Islet of Langerhans (tissue), 1 donor: ENCODE results near the gene SLC7A7.
"Not testable (repeated sequence)": the region's sequence is repeated elsewhere in the genome, so short reads cannot be mapped to it uniquely, and the experiment has no call there.

Experiments used
- FAIRE-seq: peaks from one replicate; lab custom pipeline; 2011; peaks lifted over from hg19 to GRCh38; lab: Jason Lieb, UNC

Gene SLC7A7

DNA sequence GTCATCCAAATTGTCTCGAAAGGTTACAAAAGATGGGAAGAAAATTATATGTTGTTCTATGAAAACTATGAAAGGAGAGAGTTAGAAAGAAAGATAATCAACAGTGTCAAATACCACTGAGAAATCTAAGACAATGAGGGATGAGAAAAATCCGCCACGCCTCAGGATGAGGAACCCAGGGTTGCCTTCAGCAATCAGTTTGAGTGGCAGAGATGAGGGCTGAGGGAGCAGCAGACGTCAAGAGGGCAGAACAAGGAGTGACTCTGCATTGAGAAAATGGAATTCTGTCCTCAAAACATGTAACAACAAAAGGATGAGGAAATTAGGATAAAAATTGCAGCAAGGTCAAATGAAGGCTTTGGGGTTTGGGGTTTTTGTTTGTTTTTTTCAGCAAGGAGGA lies 67.0 kb downstream of the SLC7A7 start:
- FAIRE-seq = no peak

DNA sequence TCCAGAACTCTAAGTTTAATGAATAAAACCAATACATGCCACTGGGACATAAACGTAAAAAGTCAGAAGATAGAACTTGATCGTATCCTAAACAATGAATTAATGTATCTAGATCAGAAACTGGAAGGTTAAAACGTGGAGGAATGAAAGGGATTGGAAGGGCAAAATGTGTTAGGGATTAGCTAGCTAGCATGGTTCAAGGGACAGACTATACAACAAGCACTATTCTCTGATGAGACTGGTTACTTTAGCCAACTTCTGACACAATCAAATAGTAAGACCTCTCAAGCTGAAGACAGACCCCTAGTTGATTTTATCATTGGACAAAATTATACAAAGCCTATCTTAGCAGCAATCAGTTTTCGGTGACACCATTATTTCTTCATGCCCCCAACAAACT lies 67.5 kb downstream of the SLC7A7 start:
- no peak for FAIRE-seq

DNA sequence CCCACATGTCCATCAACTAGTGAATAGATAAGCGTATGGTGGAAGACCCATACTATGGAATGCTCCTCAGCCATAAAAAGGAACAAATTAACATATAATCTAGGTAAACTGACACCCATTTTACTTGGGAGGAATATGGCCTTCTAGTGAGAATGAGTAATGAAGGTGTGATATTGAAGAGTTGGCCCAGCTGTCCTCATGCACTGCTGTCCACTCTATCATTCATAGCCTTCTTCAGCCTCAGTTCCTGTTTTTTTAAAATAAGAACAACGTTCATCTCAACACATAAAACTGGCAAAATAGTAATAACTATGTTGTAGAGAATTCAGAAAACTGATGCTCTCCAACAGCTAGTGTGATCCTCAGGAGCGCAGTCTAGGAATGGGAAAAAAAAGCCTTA lies 75.2 kb downstream of the SLC7A7 start:
- no peak for FAIRE-seq

DNA sequence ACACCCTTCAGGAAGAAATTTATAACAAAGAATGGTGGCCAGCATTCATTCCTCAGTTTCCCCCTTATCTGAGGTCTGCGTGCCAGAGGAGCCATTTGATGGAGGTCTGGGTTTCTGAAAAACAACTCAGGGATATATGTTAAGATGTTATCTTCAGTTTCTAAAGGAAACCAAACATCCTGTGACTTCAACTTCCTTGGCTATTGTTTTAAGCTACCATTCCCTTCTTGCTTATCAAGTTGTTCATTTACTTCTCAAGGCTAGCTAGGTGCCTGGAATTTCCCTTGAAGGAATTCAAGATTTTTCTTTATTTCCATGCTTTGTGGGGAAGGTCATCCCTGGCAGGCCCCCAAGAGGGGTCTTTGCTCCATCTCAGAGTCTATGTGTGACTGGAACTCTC lies 75.8 kb downstream of the SLC7A7 start:
- no peak for FAIRE-seq

DNA sequence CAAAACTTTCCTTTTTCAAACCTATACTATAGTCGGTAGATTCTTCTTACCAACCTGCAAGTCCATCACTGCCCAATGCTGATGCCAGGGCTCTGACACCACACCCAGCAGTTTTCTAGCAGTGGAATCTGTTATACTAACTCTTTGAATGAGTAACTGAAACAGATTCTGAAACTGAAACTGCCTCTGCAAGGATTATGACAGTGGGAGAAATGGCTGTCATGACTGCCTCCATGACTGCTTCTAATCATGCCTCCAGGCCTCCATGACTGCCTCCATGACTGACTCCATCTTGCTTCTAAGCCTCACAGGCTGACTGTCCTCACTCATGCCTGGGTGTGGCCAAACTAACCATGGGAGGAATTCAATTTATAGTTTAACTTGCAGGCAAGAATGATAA lies 78.2 kb downstream of the SLC7A7 start:
- no peak for FAIRE-seq

DNA sequence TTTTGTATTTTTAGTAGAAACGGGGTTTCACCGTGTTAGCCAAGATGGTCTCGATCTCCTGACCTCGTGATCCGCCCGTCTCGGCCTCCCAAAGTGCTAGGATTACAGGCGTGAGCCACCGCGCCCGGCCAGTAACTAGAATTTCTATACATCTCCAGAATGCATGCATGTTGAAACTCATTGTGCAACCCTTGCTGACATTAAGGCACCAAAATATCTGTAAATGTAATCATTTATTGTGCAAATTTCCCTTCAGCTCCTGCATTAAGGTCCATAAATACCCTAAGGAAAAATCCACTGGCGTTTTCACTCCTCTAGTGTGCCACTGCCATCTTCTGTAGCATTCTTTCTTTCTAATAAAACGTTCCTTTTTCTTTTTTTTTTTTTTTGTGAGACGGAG lies 78.9 kb downstream of the SLC7A7 start:
- FAIRE-seq = not testable (repeated sequence)

DNA sequence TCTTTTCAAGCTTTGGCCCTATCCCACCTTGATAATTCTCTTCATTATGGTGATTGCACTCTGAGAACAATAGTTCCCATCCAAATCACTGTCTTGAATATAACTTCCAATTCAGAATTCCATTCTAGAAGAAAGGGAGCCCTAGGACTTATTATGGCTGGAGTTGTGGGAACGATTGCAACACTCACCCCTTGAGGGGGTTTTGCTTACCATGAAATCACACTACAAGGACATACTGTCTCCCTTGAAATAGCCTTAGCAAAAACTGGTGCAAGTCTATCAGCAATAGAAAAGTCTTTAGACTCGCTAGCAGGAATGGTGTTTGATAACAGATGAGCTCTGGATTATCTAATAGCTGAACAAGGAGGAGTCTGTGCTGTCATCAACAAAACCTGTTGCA lies 80.1 kb downstream of the SLC7A7 start:
- no peak for FAIRE-seq

DNA sequence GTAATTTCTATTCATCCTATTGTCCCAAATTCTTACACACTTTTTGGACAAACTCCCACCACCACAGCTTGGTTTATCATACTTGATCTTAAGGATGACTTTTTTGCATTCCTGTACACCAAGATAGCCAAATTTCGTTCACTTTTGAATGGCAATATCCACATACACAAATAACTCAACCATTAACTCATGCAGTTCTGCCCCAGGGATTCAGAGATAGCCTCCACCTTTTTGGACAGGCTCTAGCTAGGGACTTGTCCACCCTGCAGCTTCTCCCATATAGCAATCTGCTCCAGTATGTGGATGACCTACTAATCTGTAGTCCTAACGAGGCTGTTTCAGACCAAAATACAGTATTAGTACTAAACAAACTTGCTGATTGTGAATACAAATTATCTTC lies 81.4 kb downstream of the SLC7A7 start:
- FAIRE-seq = no peak

DNA sequence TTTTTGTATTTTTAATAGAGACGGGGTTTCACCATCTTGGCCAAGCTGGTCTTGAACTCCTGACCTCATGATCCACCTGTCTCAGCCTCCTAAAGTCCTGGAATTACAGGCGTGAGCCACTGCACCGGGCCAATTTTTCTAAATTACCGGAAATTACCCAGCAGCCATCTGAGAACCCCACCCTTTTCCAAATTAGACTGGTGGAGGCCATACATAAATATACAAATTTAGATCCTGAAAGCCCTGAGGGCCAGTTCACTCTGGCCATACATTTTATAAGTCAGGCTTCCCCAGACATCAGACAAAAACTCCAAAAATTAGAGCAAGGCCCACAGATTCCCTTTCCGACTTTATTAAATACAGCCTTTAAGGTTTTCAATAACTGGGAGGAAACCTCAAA lies 83.2 kb downstream of the SLC7A7 start:
- not testable (repeated sequence) for FAIRE-seq

DNA sequence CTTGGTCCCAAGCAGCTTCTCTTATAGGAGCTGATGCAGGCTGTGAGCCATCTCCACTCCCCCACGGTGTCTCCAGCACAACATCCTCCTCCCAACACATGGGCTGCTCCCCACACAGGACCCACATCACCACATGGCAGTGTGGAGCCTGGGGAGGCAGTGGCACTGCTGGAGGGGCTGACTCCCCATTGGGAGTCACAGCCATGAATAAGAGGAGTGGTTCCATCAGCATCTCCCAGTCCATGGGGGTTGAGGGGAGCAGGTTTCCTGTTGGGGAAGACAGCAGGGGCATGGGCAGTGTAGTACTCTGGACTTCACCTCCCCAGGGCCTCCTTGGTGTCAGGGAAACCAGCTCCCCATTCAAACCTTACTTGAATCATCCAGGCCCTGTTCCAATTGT lies 89.2 kb downstream of the SLC7A7 start:
- no peak for FAIRE-seq

DNA sequence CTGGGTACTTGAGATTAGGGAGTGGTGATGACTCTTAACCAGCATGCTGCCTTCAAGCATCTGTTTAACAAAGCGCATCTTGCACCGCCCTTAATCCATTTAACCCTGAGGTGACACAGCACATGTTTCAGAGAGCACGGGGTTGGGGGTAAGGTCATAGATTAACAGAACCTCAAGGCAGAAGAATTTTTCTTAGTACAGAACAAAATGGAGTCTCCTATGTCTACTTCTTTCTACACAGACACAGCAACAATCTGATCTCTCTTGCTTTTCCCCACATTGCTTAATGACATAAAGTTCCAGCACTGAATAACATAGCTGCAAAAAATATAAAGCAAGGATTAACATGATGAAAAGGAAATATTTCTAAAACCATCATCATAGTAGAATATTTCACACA lies 89.9 kb downstream of the SLC7A7 start:
- not testable (repeated sequence) for FAIRE-seq

DNA sequence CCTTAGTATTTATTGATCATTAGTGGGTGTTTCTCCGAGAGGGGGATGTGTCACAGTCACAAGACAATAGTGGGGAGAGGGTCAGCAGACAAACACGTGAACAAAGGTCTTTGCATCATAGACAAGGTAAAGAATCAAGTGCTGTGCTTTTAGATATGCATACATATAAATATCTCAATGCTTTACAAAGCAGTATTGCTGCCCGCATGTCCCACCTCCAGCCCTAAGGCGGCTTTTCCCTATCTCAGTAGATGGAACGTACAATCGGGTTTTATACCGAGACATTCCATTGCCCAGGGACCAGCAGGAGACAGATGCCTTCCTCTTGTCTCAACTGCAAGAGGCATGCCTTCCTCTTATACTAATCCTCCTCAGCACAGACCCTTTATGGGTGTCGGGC lies 90.4 kb downstream of the SLC7A7 start:
- FAIRE-seq = not testable (repeated sequence)

DNA sequence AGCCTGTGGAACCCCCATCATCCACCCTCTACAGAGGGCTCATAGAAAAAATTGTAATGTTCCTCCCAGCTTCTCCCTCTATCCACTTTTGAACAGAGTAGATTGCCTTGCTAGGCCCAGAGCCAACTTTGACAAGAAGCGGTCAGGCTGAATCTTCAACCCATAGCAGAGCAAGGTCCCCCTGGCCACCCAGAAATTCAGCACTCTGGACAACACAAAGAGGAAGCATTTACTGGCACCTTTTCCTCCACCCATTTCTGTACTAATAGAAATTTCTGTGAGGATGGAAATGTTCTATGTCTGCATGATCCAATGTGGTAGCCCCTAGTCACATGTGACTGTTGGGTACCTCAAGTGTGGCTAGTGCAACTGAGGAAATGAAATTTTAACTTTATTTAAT lies 91.4 kb downstream of the SLC7A7 start:
- no peak for FAIRE-seq
